ENCODE results near the gene UGT3A2. TPM values are rescaled to one million over a fixed set of nuclear protein-coding genes. Genes with fewer than 3 reads are reported as not detected.

UGT3A2 gene, protein sequence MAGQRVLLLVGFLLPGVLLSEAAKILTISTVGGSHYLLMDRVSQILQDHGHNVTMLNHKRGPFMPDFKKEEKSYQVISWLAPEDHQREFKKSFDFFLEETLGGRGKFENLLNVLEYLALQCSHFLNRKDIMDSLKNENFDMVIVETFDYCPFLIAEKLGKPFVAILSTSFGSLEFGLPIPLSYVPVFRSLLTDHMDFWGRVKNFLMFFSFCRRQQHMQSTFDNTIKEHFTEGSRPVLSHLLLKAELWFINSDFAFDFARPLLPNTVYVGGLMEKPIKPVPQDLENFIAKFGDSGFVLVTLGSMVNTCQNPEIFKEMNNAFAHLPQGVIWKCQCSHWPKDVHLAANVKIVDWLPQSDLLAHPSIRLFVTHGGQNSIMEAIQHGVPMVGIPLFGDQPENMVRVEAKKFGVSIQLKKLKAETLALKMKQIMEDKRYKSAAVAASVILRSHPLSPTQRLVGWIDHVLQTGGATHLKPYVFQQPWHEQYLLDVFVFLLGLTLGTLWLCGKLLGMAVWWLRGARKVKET
- total RNA-seq, result not detected

DNA sequence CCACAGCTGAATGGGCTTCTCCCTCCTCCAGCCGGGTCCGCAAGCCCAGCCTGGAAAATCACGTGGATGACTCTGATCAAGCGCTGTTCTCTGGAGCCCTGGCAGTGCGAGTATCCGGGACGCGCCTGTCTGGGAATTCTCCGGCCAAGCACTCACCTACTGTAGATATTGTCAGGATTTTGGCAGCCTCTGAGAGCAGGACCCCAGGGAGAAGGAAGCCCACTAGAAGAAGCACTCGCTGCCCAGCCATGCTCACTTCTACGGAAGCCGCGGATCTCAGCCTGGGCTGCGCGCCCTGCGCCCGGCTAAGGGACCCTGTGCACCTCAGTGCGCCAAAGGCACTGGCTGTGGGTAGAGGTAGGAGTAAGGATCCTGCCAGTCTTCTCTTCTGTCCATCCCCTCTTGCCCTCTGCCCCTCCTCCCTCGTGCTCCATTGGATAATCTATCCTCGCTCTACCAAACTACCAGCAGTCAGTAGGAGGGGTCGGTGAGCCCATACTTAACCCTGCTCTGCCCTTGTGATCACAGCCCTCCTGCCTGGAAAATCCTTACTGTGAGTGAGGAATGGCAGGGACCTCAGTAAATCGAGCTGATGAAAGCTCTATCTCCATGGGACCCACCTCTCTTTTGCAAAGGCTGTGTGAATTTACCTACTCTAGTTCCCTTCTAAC, at the start of gene UGT3A2:
TSS of gene UGT3A2 (minus strand) at position 343 of the 671 bp plus-strand sequence. CDS start at position 250, 93 bp downstream.
- ATAC-seq, result no peak
- intact Hi-C loops (cut with DNase I), result no loop called here
- DNase-seq (ENCODE audit: low spot score), result no peak

DNA sequence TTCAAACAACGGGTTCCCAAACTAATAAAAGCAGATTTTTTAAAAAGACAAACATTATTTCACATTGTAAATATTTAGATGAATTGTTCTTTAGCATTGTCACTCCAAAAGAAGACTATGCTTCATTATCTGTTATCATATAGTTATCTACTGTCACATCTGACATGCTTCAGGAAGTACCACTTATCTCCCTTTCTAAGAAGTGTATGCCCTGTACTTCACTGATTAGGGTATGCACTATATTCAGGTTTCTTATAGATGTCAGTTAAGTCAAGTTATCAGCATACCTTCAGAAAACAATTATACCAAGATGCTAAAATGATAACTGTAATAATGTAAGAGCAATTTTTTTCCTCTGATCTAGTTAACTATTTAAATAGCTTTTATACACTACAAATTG, 44.6 kb upstream of the UGT3A2 start:
- DNase-seq (ENCODE audit: low spot score) (no peak), ATAC-seq (no peak)
- intact Hi-C loops (cut with DNase I), result no loop called here

DNA sequence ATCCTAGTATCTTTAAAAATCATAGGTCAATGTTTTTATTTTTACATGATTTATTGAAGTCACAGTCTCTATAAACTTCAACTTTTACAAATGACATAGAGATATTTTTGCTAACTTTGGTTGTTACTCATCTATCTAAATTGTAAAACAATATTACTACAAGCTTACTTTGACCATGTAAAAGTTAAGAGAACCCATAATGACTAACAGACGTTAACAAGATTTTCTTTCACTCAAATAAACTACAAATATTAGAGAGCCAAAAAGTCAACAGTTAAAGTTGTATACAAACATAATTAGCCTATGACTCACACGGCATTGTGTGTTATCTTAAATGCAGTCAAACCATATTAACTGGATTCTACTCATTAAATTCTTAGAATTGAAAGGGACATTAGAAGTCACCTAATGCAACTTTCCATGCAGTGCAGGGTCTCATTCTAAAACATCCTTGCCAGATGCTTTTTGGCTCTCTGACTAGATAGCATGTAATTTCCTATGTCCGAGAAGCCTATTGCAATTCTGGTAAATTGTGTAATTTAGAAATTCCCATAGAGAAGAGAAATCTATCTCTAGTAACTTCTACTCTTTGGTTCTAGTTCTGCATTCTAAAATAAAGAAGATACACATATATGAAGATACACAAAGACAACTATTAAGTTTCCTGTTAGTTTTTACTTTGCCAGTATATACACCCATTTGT, 42.2 kb upstream of the UGT3A2 start:
- intact Hi-C loops (cut with DNase I), result no loop called here
- DNase-seq (ENCODE audit: low spot score) (no peak), ATAC-seq (no peak)

DNA sequence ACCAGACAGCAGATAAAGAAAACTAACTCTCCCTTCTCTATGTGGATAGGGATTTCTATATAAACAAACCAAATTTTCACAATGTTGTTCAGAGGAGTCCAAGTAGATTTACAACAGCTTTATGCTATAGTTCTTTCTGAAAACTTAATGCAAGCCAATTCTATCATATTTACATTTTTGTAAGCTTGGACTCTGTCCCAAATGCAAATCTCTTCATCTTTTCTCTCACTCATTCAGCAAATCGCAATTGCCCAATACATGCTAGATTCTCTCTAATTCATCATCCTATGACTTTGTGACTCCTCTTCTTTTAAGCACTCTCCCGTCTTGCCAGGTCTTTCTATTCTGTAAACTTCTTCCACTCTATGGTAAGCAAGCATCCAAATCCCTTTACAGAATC, 39.1 kb upstream of the UGT3A2 start:
- DNase-seq (ENCODE audit: low spot score), result no peak
- ATAC-seq, result no peak
- intact Hi-C loops (cut with DNase I), result no loop called here

DNA sequence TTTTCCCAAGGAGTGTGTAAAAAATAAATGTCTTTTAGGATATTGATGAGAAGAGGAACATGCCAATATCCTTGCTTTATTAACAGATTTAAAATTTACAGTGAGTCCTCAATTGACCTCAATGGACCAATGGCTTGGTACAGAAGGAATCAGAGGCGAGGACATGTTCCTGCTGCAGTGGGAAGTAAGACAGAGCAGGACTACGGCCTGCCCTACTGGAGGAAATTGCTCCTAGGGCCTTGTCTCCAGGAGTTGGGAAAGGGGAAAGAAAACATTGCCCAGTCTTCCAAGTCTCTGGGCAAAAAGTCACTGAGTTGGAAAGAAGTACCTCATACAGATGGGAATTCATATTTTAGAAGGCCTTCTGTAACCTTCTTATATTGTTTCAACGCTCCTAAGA, 33.1 kb upstream of the UGT3A2 start:
- intact Hi-C loops (cut with DNase I), result no loop called here
- DNase-seq (ENCODE audit: low spot score) (no peak), ATAC-seq (no peak)

DNA sequence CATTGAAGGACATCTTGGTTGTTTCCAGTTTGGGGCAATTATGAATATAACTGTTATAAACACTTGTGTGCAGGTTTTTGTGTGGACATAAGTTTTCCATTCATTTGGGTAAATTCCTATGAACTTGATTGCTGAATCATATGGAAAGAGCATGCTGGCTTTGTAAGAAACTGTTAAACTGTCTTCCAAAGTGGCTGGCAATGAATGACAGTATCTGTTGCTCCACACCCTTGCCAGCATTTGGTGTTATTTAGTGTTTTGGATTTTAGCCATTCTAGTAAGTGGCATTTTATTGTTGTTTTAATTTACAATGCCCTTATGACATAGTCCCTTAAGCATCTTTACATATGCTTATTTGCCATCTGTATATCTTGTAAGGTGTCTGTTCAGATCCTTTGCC, 29.8 kb upstream of the UGT3A2 start:
- intact Hi-C loops (cut with DNase I), result no loop called here
- DNase-seq (ENCODE audit: low spot score), result no peak
- no peak for ATAC-seq

DNA sequence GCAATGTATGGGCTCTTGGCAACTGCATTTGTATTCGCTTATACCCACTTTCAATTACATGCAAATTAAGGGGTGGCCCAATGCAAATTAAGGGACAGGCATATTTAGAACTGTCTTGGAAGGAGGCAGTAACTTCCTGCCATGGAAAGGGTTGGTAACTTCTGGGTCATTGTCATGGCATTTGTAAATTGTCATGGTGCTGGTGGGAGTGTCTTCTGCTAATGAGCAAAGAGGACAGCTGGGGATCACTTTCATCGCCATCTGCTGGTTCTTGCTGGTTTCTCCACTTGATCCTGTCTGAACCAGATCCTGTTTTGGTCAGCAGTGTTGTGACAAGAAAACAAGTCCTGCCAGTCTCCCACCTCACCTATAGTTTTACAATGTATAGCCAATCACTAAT, 23.3 kb upstream of the UGT3A2 start:
- no peak for ATAC-seq
- intact Hi-C loops (cut with DNase I), result no loop called here
- no peak for DNase-seq (ENCODE audit: low spot score)

DNA sequence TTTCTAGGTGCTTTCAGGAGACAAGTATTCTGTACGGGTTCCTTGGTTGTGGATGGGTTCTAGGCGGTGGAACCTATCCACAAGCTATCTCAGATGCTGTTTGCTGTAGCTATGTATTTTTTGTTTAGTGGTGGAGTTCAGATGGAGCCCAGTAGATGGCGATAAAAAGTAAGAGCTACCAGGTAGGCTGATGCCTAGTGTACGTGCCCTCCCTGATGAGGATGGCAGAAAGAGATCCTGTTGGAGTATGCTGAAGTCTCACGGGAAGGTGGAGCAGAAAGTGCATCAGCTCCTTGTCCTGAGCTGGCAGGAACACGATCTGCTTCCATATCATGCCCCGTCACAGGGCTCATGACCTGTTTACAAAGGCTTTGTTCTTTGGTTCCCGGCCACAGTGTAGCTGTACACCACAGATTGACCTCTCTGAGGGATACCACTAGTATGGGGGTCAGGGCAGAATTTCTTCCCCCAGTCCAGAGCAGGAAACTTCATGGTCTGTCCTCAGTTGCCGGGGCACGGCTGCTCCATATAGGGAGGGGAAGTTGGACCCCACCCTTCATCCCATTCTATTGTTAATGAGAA, 12.6 kb upstream of the UGT3A2 start:
- ATAC-seq (peak; percentile 32), DNase-seq (ENCODE audit: low spot score) (no peak)
- intact Hi-C loops (cut with DNase I), result no loop called here

DNA sequence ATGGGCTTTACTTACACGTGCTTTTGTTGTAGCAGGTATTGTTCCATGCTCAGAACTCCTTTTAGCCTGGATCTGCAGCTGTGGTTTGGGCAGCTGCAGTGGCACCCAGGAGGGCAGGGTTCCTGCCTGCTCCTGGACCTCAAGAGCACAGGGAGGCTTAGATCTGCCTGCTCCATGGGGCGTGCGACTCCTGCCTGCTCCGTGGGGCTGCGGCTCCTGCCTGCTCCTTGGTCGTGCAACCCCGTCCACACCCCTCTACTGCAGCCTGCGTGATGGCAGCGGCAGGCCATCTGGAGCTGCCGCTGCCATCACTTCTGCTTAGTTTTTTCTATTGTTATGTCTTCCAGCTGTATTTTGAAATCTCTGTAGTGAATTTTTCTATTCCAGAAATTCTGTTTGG, 11.7 kb upstream of the UGT3A2 start:
- intact Hi-C loops (cut with DNase I), result no loop called here
- no peak for ATAC-seq

DNA sequence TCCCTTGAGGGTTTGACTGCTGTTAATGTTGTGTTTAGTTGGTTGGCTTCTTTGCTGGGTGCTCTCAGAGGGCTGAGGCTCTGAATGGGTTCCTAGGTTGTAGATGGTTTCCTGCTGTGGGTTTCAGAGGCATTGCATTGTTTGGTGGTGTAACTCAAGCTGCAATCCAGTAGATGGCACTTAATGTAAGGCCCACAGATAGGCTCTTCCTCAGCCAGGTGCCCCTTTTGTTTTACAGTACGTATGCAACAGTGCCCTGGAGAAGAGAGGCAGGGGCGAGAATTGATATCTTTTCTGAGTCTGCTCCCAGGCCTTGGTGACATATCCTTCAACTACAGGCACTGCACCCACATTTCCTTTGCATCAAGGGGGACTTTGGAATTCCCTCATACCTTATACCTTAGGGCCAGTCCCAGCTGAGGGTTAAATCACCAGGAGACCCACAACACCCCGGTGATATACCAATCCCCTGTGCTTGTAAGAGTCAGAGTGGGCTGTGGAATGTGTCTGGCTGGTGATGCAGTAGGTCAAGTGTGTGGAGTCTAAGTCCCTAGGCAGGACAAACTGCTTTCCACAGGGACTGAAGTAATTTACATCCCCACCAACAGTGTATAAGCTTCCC, 7.0 kb upstream of the UGT3A2 start:
- no peak for DNase-seq (ENCODE audit: low spot score)
- no peak for ATAC-seq
- intact Hi-C loops (cut with DNase I), result no loop called here

More for the DNA sequence above, 11.7 kb upstream of the UGT3A2 start:
- DNase-seq (ENCODE audit: low spot score), result no peak

DNA sequence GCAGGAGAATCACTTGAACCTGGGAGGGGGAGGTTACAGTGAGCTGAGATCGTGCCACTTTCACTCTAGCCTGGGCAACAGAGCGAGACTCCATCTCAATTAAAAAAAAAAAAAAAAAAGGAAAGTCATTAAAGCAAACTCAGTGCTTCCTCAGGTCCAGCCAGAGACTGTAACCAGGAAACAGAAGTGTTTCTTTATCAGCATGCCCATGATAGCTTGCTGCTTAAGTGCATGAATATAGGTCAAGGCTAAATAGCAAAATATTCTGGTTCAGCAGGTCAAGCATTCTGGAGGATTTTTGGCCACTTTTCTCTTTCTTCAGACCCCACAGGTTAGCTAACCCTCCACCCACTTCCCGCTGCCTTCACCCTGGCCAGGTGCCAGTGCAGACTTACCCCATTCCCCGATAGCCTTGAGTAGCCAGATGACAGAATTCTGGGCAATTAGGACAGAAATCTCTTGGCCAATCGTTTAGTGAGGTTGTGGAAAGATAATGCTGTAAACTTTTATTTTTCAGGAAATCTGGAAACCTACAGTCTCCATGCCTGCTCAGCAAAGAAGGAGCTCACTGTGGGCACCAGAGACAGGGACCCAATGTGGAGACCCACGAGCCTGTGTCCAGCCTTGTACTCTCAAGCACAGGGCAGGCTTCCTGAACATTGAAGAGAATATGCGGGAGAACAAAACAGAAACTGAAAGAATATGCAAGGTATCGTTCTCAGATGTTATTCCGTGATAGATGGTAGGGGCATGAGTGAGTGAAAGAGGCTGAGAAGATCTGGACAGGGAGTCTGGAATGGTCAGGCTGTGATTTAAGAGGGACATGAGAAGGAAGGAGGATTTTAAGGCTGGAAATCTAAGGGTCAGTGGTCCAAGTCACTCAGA, 4.2 kb upstream of the UGT3A2 start:
- ATAC-seq (peak; percentile 26), DNase-seq (ENCODE audit: low spot score) (no peak)
- intact Hi-C loops (cut with DNase I), result no loop called here

DNA sequence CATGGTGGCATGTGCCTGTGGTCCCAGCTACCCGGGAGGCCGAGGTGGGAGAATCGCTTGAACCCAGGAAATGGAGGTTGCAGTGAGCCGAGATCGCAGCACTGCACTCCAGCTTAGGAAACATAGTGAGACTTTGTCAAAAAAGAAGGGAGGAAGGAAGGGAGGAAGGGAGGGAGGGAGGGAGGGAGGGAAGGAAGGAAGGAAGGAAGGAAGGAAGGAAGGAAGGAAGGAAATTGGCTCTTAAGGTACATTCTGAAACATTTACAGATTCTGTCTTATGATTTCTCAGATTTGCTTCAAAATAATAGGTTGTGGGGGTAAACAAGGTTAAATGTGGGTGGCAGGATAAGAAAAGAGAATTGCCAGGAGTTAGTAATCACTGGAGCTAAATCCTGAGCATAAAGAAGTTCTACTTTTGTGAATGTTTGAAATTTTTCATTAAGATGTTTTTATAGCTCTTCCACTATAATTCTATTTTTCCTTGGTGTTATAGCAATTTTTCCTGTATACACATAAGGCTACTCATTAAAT, 2.1 kb upstream of the UGT3A2 start:
- ATAC-seq (no peak), DNase-seq (ENCODE audit: low spot score) (no peak)
- intact Hi-C loops (cut with DNase I), result no loop called here

DNA sequence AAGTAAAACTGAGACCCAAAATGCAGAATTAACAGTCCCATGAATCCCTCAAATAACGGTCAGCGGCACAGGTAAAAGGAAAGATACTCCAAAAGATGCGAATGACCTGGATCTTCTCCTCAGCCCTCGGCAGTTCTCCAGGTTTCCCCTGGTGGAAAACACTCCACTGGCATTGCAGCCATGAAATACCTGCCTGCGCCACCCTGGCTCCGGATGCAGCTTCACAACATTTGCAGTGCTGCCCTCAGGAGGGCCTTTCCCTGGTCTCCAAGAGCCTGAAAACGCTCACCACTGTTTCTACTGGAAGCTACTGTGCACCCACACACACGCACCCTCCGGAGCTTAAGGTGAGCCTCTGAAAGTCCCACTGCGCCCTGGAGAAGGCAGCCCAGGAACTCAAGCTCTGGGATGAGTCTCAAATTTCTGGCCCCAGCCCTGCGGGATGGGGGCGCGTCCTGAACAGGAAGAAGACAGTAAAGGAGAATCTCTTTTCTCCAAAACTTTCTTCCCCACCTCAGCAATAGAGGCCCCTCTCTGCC, 612 bp downstream of the UGT3A2 start:
- intact Hi-C loops (cut with DNase I), result no loop called here

DNA sequence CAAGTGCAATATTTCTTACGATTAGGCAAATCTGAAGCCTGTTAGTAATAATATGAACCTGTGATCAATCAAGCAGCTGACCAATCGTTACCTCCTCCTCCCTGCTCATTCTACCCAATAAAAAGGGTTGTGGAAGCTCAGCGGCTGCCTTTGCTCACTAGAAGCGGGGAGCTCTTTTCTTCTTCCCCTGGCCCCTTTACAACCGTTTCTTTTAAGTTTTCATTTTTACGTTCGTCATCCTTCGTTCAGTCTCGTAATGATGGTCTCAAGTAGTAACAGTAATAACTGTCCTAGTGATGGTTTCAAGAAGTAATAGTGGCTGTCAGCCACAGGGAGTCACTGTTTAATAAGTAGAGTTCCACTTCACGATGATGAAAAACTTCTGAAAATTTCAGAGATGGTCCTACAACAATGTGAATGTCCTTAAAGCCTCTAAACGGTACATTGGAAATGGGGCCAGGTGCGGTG, 6.2 kb downstream of the UGT3A2 start:
- intact Hi-C loops (cut with DNase I), result no loop called here
- no peak for DNase-seq (ENCODE audit: low spot score)
- no peak for ATAC-seq

More for the DNA sequence above, 612 bp downstream of the UGT3A2 start:
- ATAC-seq, result no peak
- DNase-seq (ENCODE audit: low spot score), result no peak

DNA sequence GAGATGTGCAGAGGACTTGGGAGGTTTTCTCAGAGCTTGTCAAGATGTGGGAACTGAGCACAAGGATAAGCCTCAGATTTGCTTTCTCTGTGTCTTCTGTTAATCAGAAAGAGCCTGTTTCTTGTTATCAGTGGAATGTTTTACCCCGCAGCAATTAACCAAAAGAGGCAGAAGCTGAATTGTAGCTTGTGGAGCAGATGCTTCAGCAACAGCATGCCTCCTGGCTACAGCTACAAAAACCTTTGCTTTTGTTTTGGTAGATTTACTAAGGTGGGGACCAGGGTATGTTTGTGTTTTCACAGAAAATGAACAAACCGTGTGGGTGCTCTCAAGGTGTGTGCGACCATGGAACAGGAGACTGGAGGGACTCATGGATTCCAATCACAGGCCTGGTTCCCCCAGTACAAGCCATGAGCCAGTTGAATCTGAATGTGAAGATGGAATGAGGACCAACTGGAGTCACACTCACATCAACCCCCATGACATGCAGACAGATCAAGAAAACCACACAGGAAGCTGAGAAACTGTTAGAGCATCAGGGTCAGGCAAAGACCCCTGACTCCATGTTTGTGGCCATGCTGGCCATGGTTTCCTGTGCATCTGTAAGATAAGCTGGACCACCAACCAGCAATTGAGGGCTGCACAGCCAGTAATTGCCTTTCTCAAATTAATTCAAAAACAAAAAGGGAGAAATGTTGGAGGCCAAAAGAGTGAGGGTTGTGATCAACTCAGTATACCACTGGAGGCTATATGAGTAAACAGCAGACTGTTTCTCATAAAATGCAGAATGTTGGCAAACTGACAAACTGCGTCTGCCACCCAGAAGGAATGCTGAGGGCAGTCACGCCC, 6.9 kb downstream of the UGT3A2 start:
- ATAC-seq (no peak), DNase-seq (ENCODE audit: low spot score) (no peak)
- intact Hi-C loops (cut with DNase I), result no loop called here

DNA sequence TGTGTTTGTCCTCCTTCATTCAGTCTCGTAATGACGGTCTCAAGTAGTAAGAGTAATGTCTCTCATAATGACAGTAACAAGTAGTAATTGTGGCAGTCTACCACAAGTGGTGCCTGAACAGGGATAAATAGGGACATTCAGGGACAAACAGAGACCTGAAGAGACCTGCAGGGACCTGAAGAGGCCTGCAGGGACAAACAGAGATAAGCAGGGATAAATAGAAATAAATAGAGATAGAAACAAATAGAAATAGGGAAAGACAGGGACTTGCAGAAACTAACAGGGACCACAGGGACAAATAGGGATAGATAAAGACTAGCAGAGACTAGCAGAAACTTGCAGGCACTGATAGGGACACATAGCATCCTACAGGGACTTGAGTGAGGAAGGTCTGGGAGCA, 7.9 kb downstream of the UGT3A2 start:
- intact Hi-C loops (cut with DNase I), result no loop called here
- no peak for ATAC-seq

DNA sequence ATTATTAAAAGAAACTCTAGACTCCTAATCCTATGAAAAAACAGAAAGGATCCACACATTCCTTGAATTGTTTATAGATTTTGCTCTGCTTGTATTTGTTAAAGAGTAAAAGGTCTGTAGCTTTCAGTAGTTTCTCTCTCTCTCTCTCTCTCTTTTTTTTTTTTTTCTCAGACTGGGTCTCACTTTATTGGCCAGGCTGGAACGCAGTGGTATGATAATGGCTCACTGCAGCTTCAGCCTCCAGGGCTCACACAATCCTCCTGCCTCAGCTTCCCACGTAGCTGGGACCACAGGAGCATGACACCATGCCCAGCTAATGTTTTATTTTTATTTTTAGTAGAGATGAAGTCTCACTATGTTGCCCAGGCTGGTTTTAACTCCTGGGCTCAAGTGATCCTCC, 9.3 kb downstream of the UGT3A2 start:
- ATAC-seq (no peak), DNase-seq (ENCODE audit: low spot score) (no peak)
- intact Hi-C loops (cut with DNase I), result no loop called here

More for the DNA sequence above, 7.9 kb downstream of the UGT3A2 start:
- DNase-seq (ENCODE audit: low spot score), result no peak

Measured in sciatic nerve (tissue), 2 donors.